HG03575 (cell line): ENCODE results near the gene SP2.

Experiments
- ATAC-seq: cut with Tn5 transposase; IDR thresholded peaks from one replicate; pipeline ENCODE4 v1.9.1; 2021; ENCODE audit not compliant: unreplicated experiment, insufficient number of reproducible peaks, low FRiP score; ENCODE audit errors: extremely low read depth

SP2 gene

DNA sequence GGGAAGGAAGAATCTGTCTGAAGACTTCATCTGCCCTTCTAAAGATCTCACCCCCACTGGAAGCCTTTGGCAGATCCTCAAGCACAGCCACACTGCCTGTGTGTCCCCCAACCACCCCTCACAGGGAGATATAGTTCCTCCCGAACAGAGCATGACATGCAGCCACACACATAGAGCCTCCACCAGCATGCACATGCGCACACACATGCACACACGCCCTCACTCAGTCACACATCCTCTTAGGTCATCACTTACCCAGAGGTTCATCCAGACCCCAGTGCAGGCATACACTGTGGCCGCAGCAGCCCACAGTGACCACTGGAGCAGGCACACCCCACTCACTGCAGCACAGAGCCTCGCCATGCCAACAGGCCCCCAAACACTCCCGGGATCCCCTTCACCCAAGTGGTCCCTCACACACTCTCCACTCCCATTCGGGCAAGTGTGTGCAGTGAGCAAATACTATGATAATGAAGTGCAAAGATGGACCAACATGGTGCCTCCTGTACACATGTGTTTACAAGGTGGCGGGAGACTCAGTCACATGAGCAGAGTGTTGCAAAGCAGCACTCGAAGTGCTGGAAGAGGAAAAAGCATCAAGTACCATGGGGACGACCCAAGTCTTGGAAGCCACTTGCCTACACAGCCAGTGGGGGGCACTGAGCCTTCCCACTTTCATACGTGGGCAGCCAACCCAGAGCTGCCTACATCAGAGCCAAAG, 28.1 kb upstream of the SP2 start:
- ATAC-seq: no peak

DNA sequence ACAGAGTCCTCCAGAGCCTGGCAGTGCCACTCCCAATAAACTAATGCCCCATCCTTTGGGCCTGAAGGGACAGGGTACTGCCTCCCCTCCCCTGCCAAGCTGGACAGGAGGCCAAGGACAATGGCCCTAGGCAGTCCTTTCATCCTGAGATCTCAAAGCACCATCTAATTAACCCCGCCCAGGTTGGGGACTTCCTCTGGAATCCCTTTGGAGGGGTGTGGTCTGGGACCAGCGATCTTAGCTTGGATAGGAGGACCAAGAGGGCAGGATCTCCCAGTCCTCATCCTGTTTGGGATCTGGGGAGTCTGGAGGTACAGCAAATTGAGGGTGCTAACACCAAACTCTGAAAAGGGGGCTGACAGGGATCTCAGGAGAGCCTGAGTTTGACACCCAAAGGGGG, 26.9 kb upstream of the SP2 start:
- no peak for ATAC-seq

DNA sequence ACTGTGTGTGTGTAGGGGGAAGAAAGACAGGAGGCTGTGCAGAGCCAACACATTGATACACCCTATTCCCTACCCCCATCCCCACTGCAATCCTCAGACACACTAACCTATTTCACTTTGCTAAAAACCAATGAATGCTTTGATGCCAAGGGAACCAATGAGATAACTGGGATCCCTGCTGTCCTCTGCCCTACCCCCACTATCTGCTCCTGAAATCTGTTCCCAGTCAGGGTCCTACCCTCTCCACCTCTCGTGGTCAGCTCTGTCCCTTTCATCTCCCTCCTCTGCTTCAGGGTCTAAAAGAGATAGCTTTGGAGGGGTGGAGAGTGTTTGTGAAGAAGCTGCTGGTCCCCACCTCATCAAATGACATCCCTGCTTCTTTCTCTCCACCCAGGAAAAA, 26.0 kb upstream of the SP2 start:
- ATAC-seq: no peak

DNA sequence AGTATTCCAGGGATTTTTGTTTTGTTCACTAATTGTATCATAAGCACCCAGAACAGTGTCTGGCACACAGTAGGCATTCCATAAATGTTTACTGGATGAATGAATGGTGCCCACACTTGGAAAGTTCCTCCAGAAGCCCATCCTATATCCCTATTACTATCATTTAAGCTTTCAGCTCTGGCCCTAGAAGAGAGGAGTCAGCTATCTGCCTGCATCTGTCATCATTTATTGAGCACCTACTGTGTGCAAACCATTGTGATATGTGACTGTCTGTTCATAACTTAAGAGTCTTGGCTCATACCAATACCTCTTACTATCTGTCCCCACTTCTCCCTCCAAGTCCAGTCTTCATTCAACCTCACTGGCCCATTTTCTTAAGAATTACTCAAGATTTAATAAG, 25.0 kb upstream of the SP2 start:
- no peak for ATAC-seq

DNA sequence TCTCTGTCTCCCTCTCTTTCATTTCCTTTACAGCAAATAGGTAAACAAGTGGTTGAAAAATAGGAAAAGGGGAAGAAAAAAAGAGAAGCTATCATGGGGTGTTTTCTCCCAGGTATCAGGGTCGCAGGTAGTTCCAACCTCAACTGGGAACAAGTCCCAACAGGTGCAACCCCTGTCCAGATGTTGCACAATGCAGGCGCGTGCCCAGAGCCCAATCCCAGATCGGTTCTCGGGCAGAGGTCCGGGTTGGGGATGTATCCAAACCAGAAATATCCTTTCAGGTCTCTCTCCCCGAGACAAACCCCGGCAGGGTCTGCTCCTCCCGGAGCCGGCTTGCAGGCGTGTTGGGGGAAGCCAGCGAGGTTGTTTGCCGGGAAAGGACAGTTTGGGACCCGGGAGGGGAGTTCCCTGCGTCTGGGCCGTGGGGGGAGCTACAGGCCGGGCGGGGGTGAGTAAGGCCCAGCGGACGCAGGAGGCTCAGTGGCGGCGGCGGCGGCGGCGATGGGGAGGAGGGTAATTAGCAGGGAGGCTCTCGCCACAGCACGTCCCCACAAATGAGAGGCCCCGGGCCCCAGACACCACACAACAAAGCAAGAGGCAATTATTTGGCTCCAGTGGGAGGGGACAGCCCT, 23.9 kb upstream of the SP2 start:
- ATAC-seq: no peak

DNA sequence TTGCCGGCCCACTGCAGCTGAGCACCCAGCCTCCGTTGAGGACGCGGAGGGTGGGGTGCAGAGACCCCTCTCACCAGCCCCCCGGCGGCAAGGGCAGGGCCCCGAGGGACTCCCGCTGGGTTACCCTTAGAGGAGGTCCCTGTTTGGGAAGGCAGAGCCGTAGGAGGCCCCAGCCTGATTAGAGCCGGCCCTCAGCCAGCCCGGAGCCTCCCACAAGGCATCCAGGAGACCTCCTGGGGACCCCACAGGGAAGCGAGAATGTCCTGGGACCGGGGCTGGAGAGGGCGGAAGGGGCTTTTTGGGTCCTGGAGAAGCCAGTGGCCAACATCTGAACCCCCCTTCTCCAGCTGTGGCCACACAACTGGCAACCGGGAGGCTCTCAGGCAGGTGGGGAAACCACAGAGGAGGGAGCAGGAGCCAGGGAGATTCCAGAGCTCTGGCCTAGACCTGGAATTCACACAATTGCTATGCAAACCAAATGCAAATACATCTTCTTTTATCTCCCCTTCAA, 23.3 kb upstream of the SP2 start:
- no peak for ATAC-seq

DNA sequence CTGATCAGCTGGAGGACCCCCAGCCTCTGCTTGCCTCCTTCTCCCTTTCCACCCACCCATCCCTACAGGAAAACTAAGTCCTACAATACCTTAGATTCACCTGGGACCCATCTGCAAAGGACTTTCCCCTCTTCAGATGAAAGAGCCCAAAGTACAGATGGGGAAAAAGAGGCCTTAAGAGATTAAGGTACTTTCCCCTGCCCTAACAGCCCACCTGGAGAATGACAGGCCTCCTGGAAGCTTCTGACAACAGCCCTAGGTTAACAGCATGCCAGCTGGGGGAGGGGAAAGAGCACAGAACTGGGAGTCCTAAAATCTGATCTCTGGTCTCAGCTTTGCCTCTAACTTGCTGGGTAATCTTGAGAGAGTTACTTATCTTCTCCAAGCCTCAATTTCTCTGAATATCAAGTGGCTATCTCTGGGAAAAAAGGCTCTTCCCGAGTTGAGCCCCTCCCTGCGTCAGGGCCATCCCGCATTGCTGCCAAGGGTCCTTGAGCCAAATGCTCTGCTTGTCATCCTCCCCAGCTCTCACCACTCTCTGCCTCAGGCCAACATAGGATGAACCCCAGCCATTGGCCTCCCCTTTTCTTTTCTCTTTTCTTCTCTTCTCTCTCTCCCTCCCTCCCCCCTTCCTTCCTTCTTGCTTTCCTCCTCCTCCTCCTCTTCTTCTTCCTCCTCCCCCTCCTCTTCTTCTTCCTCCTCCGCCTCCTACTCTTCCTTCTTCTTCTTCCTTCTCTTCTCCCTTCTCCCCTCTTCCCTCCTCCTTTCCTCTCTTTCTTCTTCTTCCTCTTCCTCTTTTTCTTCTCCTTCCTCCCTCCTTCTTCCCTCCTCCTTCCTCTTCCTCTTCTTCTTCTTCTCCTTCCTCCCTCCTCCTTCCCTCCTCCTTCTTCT, 22.6 kb upstream of the SP2 start:
- no peak for ATAC-seq

DNA sequence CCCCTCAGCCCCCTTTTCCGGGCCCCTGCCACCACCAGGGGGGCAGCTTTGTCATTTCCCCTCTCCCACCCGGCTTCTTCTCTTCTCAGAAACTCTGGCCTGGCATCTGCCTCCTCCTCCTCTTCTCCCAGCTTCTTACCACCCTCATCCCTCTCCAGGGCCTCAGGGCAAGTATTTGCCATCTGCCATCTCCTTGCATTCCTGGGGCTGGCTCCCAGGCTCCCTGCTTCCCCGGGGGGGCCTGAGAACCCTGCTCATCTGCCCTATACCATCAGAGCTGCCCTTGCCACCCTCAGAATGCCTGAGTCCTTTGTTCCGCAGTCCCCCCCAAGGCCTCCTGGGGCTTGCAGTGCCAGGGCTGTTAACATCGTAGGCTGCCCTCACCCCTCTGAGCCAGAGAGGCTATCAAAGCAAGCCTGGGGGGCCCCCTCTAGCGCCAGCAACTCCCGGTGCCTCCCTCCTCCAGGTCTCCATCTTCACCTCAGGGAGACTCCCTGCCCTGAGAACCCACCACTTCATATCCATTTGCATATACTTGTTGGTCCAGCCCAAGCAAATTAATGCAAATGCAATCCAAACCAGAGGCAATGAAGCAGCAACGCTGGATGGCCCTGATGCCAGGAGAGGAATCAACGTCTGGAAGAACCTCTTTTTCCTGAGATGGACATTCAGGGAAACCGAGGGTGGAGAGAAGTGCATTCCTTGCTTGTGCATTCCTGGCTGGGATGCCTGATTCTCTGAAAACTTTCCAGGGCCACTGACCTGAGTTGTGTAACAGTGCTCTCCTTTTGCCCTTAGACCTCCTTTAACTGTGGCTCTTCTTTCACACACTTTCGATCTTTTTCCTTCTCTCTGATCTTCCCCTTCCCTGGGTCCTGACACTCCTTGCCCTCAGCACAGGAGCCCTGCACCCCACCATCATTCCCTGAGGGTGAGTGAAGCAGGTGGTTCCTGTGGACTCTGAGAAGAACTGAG, 20.7 kb upstream of the SP2 start:
- no peak for ATAC-seq

DNA sequence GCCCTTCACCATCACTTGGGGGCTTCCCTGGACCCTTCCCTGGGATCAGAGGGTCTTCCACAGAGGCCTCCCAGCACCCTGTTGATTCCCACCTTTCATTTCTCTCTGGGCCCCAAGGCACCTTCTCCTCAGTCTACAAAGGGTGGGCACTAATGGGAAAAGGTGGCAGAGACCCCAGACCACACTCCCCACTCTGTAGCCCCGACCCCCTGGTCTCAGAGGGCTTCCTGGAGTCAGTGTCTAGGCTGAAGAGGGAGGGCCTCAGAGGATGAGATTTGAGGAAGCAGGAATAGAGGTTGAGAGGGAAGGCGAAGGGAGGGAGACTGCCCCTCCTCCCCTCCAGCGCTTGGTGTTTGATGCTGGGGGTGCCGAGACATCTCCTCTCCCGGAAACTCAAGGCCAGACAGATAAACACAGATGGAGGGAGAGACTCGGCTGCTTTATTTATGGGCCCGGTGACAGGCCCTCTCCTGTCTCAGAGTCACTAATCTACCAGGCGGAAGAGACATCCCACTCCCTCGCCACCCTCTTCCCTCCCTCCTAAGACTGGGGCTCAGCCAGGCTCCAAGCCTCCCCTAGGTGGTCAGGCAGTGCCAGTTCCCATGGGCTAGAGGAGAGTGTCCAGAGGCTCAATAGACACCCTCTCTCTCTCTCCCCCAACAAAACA, 18.5 kb upstream of the SP2 start:
- no peak for ATAC-seq

DNA sequence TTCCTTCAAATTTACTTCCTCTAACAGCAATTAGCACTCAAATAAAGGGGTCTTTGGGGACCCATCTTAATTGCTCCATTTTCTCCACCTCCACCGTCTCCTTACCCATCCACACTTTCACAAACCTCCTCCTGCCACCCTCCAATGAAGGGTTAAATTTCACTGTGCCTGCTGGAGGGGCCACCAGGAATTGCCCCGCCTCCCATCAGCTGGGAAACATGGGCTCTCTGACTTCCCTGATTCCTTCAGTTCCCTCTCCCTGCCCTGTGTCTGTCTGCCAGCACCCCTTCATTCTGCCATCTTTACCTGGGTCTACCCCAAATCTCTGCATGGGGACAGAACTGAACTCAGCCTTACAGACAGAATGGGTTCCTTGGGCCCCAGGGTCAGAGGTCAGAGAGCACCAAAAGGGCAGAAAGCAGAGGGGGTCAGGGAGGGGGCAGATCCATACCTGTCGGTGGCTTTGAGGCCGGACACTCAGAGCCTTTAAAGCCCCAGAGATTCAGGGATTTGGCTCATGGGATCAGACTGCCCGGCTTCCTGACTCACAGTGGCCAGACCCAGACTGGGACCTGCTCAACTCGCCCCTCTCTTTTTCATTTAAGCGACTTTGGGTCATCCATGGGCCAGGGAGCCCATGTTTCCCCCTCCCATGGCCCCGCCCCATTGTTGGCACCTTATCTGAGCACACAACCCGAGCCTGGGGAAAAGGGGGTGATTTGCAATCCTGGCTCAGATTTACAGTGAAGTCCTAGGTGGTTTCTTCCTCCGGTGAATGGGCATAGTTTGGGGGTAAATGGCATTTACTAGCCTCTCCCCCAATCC, 17.6 kb upstream of the SP2 start:
- no peak for ATAC-seq

DNA sequence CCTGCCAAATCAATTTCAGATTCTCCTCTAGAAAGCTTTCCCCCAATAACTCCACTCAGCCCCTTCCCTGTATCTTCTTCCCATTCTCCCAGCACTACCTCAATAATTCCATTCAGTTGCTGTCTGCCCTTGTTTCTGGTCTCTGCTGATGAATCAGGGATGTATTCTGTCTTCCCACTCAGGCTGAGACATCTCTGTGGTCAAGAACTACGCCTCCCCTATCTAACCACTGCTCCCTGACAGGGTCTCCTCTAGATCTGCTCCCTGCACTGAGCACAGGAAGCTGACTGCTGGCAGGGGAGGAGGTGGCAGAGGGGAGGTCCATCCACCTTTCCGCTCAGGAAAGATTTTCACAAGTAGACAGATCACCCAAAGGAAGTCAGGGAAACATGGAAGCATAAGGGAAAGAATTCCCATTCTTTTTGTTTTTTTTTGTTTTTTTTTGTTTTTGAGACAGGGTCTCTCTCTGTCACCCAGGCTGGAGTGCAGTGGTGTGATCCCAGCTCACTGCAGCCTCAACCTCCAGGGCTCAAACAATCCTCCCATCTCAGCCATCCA, 16.9 kb upstream of the SP2 start:
- ATAC-seq: no peak

DNA sequence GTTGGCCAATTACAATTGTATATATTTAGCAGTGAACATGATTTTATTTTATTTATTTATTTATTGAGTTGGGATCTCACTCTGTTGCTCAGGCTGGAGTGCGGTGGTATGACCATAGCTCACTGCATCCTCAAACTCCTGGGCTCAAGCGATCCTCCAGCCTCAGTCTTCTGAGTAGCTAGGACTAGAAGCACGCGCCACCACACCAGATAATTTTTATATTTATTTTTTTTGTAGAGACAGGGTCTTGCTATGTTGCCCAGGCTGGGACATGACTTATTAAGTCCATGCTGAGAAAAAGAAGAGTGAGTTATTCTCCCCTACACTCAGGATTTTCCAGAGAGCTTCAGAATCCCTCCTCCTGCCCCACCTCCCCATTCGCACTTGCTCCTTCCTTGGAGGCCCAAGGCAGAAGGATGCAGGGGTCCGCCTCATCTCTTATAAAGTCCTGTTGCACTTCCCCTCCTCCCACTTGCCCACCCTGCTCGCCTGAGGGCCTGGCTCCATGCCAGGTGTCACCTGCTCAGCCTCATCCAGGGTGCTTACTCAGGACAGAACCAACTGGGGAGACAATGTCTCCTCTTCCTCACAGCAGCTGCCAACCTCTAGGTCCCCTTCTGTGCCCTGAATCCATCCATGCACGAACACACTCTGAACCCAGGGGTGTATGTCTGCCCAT, 16.1 kb upstream of the SP2 start:
- no peak for ATAC-seq

DNA sequence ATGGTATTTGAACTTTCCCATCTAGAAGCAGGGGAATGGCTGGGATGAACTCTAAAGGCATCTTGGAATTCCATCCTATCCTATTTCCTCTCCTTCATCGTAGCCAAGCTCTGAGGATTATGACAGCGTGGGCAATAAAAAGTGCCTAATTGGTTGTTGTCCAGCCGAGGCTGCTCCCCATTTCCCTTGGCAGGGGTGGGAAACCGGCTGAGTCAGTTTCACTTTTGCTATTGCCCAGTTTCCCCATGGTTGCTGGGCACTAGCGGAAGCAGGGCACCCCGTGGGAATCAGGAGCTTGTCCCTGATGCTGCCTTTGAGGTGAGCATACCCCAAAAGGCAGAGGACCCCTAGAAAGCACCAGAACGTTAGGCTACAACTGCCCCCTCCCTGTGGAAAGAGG, 13.8 kb upstream of the SP2 start:
- no peak for ATAC-seq

DNA sequence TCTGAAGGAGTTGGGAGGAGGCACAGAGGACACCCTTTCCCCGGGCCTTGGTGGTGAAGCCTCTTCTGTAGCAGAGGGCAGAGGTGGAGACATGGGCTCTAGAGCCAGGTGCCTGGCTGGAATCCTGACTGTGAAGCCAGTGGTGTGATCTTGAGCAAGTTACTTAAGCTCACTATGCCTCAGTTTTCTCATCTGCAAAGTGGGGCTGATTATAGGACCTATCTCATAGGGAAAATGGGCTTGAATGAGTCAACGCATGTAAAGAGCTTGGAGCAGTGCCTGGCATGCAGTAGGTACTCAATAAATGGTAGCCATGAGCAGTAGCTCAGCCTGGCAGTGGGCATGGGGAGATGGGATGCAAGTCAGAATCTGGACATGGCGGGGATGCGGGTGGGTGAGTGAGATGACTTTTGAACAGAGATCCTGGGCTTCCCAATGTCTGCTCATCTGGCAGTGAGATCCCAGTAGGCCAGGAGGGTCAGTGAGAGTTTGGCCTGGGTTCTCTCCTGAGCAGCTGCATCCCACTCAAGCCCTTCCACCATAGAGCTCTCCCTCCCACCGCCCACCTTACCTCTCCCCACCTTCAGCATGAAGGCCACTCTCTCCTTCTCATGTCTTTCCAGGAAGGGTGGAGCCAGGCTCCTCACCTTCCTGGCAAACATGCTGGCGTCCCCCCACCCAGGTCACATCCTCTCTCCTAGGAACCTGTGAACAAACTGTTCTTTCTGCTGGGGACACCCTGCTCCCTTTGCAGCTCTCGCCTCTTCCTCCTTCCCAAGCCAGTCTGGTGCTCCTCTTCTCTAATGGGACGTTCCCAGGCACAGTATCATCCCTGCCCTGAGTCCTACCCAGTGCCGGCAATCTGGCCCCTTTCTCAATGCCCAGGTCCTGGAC, 13.1 kb upstream of the SP2 start:
- ATAC-seq: no peak

DNA sequence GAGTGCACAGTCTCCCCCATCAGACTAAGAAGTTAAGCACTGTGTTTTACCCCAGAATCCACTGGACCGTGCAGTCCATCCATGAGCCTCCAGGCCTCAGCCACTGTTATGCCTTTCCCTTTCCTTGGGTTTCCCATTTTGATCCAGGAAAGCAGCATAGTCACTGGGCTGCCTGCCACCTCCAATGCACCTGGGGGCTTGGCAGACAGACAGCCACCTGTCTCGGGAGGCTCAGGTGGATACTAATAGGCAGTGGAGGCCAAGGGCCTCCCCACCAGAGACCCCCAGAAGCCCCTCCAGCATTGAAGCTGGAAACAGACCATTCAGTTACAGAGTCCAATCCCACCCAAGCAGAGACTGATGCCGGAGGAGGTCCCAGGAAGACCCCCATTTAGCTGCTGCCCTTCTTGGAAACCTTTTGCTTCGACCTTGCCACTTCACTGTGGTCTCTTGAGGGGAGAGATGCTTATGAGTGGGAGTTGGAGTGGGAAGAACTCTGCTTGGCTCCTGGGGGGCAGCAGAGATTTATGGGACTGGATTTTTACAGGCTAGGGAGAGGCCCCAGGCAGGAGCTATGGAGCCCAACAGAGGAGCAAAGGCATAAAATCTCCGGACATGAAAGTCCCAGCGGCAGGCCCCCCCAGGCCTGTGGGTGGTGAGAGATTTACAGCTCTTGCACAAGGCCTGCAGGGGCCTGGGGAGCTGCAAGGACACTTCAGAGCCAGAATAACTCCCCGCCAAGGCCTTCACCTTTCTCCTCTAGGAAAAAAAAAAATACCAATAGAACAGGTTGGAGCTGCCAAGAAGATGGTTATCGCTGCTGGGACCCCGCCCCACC, 12.2 kb upstream of the SP2 start:
- ATAC-seq: no peak
